Neural cell (in vitro differentiated cells): ENCODE data around the gene ARL8A.

ENCODE experiments used
- EZH2 ChIP-seq: fragments of 200-600, 300-800 bp; shearing (Covaris generic), sonication (generic); IDR thresholded peaks from 2 replicates; pipeline ENCODE4 v1.6.1; 2014; ENCODE audit warnings: antibody characterized with exemption, low read length, borderline replicate concordance, mild to moderate bottlenecking; ENCODE audit not compliant: insufficient read depth, poor library complexity, severe bottlenecking
- TF ChIP-seq, protein P1 (sequence below): fragments of 450-650 bp; IDR thresholded peaks from 2 replicates; pipeline ENCODE4 v1.5.1; 2014; ENCODE audit warnings: antibody characterized with exemption, mild to moderate bottlenecking, moderate library complexity; ENCODE audit not compliant: poor library complexity, severe bottlenecking

DNA sequence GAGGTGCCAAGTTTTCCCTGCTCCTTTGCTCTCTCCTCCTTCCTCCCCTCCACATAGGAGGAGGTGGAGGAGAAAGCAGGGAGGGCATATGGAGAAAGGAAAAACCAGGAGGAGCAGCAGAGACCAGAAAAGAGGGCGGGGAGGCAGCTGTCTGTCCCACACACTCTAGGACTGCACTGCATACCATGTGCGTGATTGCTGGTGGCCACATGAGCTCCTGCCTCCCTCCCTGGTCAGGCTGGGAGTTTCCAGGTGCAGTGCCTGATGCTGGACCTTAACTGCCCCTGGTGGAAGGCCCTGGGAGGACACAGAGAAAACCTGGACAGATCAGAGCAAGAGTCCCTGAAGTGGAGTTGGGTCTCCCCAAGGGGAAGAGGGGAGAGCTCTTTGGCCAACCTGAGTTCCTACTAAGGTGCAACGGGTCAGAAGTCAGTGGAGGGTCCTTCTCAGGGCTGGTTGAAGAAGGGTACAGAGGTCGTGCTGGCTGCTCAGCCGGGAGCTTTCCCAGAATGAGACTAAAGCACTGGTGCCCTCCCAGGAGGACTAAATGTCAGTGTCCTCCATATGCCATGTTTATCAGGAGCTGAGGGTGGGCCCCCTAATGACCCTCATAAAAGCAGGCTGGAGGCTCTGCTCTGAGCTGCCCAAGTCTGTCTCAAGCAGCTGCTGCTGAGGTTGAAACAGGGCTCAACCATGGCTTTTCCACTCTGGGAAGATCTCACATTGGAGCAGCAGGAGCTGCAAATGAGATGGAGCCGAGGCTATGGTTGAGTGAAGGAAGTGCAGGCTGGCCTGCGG lies 45.6 kb upstream of the ARL8A start:
- TF ChIP-seq, protein P1, sequence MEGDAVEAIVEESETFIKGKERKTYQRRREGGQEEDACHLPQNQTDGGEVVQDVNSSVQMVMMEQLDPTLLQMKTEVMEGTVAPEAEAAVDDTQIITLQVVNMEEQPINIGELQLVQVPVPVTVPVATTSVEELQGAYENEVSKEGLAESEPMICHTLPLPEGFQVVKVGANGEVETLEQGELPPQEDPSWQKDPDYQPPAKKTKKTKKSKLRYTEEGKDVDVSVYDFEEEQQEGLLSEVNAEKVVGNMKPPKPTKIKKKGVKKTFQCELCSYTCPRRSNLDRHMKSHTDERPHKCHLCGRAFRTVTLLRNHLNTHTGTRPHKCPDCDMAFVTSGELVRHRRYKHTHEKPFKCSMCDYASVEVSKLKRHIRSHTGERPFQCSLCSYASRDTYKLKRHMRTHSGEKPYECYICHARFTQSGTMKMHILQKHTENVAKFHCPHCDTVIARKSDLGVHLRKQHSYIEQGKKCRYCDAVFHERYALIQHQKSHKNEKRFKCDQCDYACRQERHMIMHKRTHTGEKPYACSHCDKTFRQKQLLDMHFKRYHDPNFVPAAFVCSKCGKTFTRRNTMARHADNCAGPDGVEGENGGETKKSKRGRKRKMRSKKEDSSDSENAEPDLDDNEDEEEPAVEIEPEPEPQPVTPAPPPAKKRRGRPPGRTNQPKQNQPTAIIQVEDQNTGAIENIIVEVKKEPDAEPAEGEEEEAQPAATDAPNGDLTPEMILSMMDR, result no peak
- no peak for TF ChIP-seq EZH2
